ENCODE measurements around the gene TMEM87B.

- TF ChIP-seq CTCF (IDR thresholded peaks at IDR 0.05 in 8 of 11, conservative IDR thresholded peaks at IDR 0.05 in 3 of 11): no peak
- TF ChIP-seq POLR2A (IDR thresholded peaks at IDR 0.05): no peak
- TF ChIP-seq POLR2AphosphoS5 (IDR thresholded peaks at IDR 0.05): no peak
Observed at GRCh38 chr2:112045446-112046014, 9.5 kb upstream of the TMEM87B start.
